Peyer's patch (tissue), 4 donors: ENCODE measurements around the gene POLD2.

Source experiments
- POLR2A ChIP-seq, 2 donors: fragments of 450-650 bp; IDR thresholded peaks; one replicate each; pipeline ENCODE4 v1.5.1; 2017; ENCODE audit warnings: antibody characterized with exemption in 2 of 2, mild to moderate bottlenecking in 2 of 2, moderate library complexity in 2 of 2
- TF ChIP-seq, protein P1 (sequence below), 6 experiments: fragments of 450-650 bp in 4 of 6; fragments of 200-600 bp in 2 of 6; sonication (generic) in 1 of 6; IDR thresholded peaks; one replicate each; pipeline ENCODE4 v1.5.1; 2017 to 2019; ENCODE audit warnings: antibody characterized with exemption in 6 of 6, mild to moderate bottlenecking in 3 of 6, moderate library complexity in 1 of 6

DNA sequence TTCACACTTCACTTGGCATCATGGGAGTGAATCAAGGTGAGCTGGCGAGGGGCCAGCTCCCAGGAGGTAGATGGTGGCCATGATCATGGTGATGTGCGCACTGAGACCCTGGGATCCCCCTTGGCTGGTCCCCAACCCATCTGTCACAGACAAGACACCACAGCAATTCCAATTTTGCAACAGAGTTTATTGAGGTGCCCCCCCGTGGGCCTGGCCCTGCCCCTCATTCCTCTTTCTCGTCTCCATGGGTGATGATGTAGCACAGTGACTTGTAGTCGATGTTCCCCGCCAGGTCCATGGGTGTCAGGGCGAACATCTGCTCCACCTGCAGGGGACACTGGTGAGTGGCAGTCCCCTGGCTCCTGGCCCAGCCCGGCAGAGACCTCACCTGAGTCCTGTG is 15.3 kb upstream of the POLD2 start:
- TF ChIP-seq, protein P1, sequence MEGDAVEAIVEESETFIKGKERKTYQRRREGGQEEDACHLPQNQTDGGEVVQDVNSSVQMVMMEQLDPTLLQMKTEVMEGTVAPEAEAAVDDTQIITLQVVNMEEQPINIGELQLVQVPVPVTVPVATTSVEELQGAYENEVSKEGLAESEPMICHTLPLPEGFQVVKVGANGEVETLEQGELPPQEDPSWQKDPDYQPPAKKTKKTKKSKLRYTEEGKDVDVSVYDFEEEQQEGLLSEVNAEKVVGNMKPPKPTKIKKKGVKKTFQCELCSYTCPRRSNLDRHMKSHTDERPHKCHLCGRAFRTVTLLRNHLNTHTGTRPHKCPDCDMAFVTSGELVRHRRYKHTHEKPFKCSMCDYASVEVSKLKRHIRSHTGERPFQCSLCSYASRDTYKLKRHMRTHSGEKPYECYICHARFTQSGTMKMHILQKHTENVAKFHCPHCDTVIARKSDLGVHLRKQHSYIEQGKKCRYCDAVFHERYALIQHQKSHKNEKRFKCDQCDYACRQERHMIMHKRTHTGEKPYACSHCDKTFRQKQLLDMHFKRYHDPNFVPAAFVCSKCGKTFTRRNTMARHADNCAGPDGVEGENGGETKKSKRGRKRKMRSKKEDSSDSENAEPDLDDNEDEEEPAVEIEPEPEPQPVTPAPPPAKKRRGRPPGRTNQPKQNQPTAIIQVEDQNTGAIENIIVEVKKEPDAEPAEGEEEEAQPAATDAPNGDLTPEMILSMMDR (IDR thresholded peaks at IDR 0.05) = no peak
- TF ChIP-seq POLR2A (IDR thresholded peaks at IDR 0.05) = no peak
